ENCODE measurements around the gene WWTR1.

The WWTR1 gene

GRCh38 chr3:149583921-149584635, 73.7 kb downstream of the WWTR1 start:
- no peak for TF ChIP-seq CTCF (IDR thresholded peaks at IDR 0.05; ENCODE audit: extremely low read depth, insufficient read depth, missing control alignments)
- DNase-seq (ENCODE audit: low spot score) = no peak
- in situ Hi-C loops (cut with MboI; ENCODE audit: low pct_unique_long_range_greater_than_20kb, low sequenced_read_pairs, unreplicated experiment) = no loop called here

GRCh38 chr3:149582395-149582794, 75.4 kb downstream of the WWTR1 start:
- in situ Hi-C loops (cut with MboI; ENCODE audit: low pct_unique_long_range_greater_than_20kb, low sequenced_read_pairs, unreplicated experiment) = no loop called here
- no peak for DNase-seq (ENCODE audit: low spot score)
- no peak for TF ChIP-seq CTCF (IDR thresholded peaks at IDR 0.05; ENCODE audit: extremely low read depth, insufficient read depth, missing control alignments)

GRCh38 chr3:149581681-149582370, 76.0 kb downstream of the WWTR1 start:
- in situ Hi-C loops (cut with MboI; ENCODE audit: low pct_unique_long_range_greater_than_20kb, low sequenced_read_pairs, unreplicated experiment) = no loop called here
- no peak for DNase-seq (ENCODE audit: low spot score)
- no peak for TF ChIP-seq CTCF (IDR thresholded peaks at IDR 0.05; ENCODE audit: extremely low read depth, insufficient read depth, missing control alignments)

- in situ Hi-C loops (cut with MboI; ENCODE audit: low pct_unique_long_range_greater_than_20kb, low sequenced_read_pairs, unreplicated experiment) = no loop called here
- no peak for DNase-seq (ENCODE audit: low spot score)
- TF ChIP-seq CTCF (IDR thresholded peaks at IDR 0.05; ENCODE audit: extremely low read depth, insufficient read depth, missing control alignments) = no peak
These were observed 76.6 kb downstream of the WWTR1 start for GRCh38 chr3:149581248-149581647.

GRCh38 chr3:149579838-149580542, 77.8 kb downstream of the WWTR1 start:
- no peak for TF ChIP-seq CTCF (IDR thresholded peaks at IDR 0.05; ENCODE audit: extremely low read depth, insufficient read depth, missing control alignments)
- in situ Hi-C loops (cut with MboI; ENCODE audit: low pct_unique_long_range_greater_than_20kb, low sequenced_read_pairs, unreplicated experiment) = no loop called here
- DNase-seq (ENCODE audit: low spot score) = peak; percentile 28

- in situ Hi-C loops (cut with MboI; ENCODE audit: low pct_unique_long_range_greater_than_20kb, low sequenced_read_pairs, unreplicated experiment) = no loop called here
- DNase-seq (ENCODE audit: low spot score) = no peak
- TF ChIP-seq CTCF (IDR thresholded peaks at IDR 0.05; ENCODE audit: extremely low read depth, insufficient read depth, missing control alignments) = no peak
These were observed 78.7 kb downstream of the WWTR1 start for GRCh38 chr3:149579161-149579560.

Data from GM13977 (cell line).